Measurements from ENCODE around the gene C6orf89. TPM values are rescaled to one million over a fixed set of nuclear protein-coding genes. Genes with fewer than 3 reads are reported as not detected.

Gene C6orf89
- total and polyA plus RNA-seq, 2 of the 13 experiments (the other 11 are each of a cell fraction or from before 2014, with no cell fraction given) = 22.1 to 32.2 TPM

DNA sequence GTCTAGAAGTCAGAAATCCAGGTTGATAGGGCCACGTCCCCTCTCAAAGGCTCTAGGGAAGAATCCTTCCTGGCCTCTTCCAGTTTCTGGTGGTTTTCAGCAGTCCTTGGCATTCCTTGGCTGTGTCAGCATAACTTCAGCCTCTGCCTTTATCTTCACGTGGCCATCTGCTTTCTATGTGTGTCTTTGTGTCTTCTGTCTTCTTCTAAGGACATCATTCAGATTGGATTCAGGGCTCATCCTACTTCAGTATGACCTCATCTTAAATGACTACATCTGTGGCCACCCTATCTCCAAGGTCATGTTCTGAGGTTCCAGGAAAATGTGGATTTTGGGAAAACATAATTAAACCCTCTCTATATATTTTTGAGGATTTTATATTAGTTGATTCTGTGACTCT is 23.0 kb downstream of the C6orf89 start:
- in situ Hi-C loops (cut with HindIII; ENCODE audit: extremely low pct_ligation_motif_present, low pct_unique_long_range_greater_than_20kb) (no loop called here), intact Hi-C loops (cut with micrococcal nuclease; ENCODE audit: unreplicated experiment) (no loop called here)
- TF ChIP-seq ATF7 (IDR thresholded peaks at IDR 0.05) (peak; percentile 79), ATF7 (CRISPR knock-in tag; IDR thresholded peaks at IDR 0.05) (no peak), KAT7 (CRISPR knock-in tag; IDR thresholded peaks at IDR 0.05; ENCODE audit: borderline replicate concordance) (no peak)
- H2AFZ ChIP-seq (ENCODE audit: low read length) = no peak overlapping the region
- 84% methylated on average over 2 of the region's 2 CpGs for WGBS (ENCODE audit: low lambda C conversion rate)
- peaks cover 13 to 44% of the 10 kb centered on the region in 2 experiments for H3K36me3 ChIP-seq (replicated peaks in 1 of 2; ENCODE audit: control insufficient read depth in 1 of 2, insufficient read depth in 2 of 2, low read length in 2 of 2)
- H3K9me3 ChIP-seq (ENCODE audit: low read length) = no peaks in the 10 kb centered on the region
- no peak overlapping the region for H3K4me3 ChIP-seq (replicated peaks in 1 of 3; ENCODE audit: insufficient read depth in 1 of 3, low read depth in 2 of 3, low read length in 3 of 3)
- no peak for FAIRE-seq
- no peak overlapping the region for H3K27ac ChIP-seq (ENCODE audit: extremely low read length, insufficient read depth, low read length)
- CTCF ChIA-PET (ENCODE audit: low intra/inter-chr PET ratio, low total read pairs) = no interaction called here
- POLR2A ChIA-PET = no interaction called here
- H3K27me3 ChIP-seq (ENCODE audit: control insufficient read depth in 1 of 2, insufficient read depth in 2 of 2, low read length in 2 of 2) = no peaks in the 10 kb centered on the region
- ATAC-seq = no peak
- no peaks in the 10 kb centered on the region for H4K20me1 ChIP-seq (ENCODE audit: insufficient read depth, low read length)
- no peak for DNase-seq (ENCODE audit: low spot score)
- no peak overlapping the region for H3K9ac ChIP-seq (ENCODE audit: insufficient read depth, low read depth, low read length)
- H3K4me1 ChIP-seq (ENCODE audit: insufficient read depth, low read length) = peaks cover 3% of the 10 kb centered on the region
- no peak overlapping the region for H3K4me2 ChIP-seq (ENCODE audit: low read depth, low read length)
- no TSS peak for BruUV-seq (replicated peaks)
- no peaks in the 10 kb centered on the region for H3K79me2 ChIP-seq (ENCODE audit: insufficient read depth, low read length)

GRCh38 chr6:36912030-36912454 is 26.3 kb downstream of the C6orf89 start:
- H3K27ac ChIP-seq (ENCODE audit: extremely low read length, insufficient read depth, low read length) = no peak overlapping the region
- 86% methylated on average over 4 of the region's 4 CpGs for WGBS (ENCODE audit: low lambda C conversion rate)
- intact Hi-C loops (cut with micrococcal nuclease; ENCODE audit: unreplicated experiment) = no loop called here
- H2AFZ ChIP-seq (ENCODE audit: low read length) = no peak overlapping the region
- H3K4me2 ChIP-seq (ENCODE audit: low read depth, low read length) = no peak overlapping the region
- BruUV-seq (replicated peaks) = no TSS peak
- FAIRE-seq (no peak), ATAC-seq (no peak), DNase-seq (ENCODE audit: low spot score) (no peak)
- H3K79me2 ChIP-seq (ENCODE audit: insufficient read depth, low read length) = no peaks in the 10 kb centered on the region
- no peaks in the 10 kb centered on the region for H3K27me3 ChIP-seq (ENCODE audit: control insufficient read depth in 1 of 2, insufficient read depth in 2 of 2, low read length in 2 of 2)
- no peak overlapping the region for H3K4me3 ChIP-seq (replicated peaks in 1 of 3; ENCODE audit: insufficient read depth in 1 of 3, low read depth in 2 of 3, low read length in 3 of 3)
- H3K4me1 ChIP-seq (ENCODE audit: insufficient read depth, low read length) = peaks cover 14% of the 10 kb centered on the region
- no peaks in the 10 kb centered on the region for H3K9me3 ChIP-seq (ENCODE audit: low read length)
- H3K9ac ChIP-seq (ENCODE audit: insufficient read depth, low read depth, low read length) = no peak overlapping the region
- H3K36me3 ChIP-seq (replicated peaks in 1 of 2; ENCODE audit: control insufficient read depth in 1 of 2, insufficient read depth in 2 of 2, low read length in 2 of 2) = peaks cover 12 to 43% of the 10 kb centered on the region in 2 experiments; a peak in 4 of 5 replicates
- in situ Hi-C loops (cut with HindIII; ENCODE audit: extremely low pct_ligation_motif_present, low pct_unique_long_range_greater_than_20kb) = no loop called here
- H4K20me1 ChIP-seq (ENCODE audit: insufficient read depth, low read length) = no peaks in the 10 kb centered on the region
- ChIA-PET POLR2A (no interaction called here), CTCF (ENCODE audit: low intra/inter-chr PET ratio, low total read pairs) (no interaction called here)
- TF ChIP-seq BATF2 (CRISPR knock-in tag; IDR thresholded peaks at IDR 0.05) (no peak), ZNF44 (CRISPR knock-in tag; IDR thresholded peaks at IDR 0.05) (no peak), HNRNPL (IDR thresholded peaks at IDR 0.05; ENCODE audit: low read depth, low read length) (no peak), SETDB1 (CRISPR knock-in tag; IDR thresholded peaks at IDR 0.05; ENCODE audit: borderline replicate concordance) (no peak), CCDC6 (CRISPR knock-in tag; IDR thresholded peaks at IDR 0.05) (no peak), ZNF773 (CRISPR knock-in tag; IDR thresholded peaks at IDR 0.05; ENCODE audit: borderline replicate concordance) (no peak), ERF (CRISPR knock-in tag; IDR thresholded peaks at IDR 0.05) (no peak), FOXA1 (IDR thresholded peaks at IDR 0.05) (no peak), FOXA1 (CRISPR knock-in tag; IDR thresholded peaks at IDR 0.05) (no peak), TGIF2 (CRISPR knock-in tag; IDR thresholded peaks at IDR 0.05) (no peak)
- TF ChIP-seq, protein P1, sequence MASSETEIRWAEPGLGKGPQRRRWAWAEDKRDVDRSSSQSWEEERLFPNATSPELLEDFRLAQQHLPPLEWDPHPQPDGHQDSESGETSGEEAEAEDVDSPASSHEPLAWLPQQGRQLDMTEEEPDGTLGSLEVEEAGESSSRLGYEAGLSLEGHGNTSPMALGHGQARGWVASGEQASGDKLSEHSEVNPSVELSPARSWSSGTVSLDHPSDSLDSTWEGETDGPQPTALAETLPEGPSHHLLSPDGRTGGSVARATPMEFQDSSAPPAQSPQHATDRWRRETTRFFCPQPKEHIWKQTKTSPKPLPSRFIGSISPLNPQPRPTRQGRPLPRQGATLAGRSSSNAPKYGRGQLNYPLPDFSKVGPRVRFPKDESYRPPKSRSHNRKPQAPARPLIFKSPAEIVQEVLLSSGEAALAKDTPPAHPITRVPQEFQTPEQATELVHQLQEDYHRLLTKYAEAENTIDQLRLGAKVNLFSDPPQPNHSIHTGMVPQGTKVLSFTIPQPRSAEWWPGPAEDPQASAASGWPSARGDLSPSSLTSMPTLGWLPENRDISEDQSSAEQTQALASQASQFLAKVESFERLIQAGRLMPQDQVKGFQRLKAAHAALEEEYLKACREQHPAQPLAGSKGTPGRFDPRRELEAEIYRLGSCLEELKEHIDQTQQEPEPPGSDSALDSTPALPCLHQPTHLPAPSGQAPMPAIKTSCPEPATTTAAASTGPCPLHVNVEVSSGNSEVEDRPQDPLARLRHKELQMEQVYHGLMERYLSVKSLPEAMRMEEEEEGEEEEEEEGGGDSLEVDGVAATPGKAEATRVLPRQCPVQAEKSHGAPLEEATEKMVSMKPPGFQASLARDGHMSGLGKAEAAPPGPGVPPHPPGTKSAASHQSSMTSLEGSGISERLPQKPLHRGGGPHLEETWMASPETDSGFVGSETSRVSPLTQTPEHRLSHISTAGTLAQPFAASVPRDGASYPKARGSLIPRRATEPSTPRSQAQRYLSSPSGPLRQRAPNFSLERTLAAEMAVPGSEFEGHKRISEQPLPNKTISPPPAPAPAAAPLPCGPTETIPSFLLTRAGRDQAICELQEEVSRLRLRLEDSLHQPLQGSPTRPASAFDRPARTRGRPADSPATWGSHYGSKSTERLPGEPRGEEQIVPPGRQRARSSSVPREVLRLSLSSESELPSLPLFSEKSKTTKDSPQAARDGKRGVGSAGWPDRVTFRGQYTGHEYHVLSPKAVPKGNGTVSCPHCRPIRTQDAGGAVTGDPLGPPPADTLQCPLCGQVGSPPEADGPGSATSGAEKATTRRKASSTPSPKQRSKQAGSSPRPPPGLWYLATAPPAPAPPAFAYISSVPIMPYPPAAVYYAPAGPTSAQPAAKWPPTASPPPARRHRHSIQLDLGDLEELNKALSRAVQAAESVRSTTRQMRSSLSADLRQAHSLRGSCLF (CRISPR knock-in tag; IDR thresholded peaks at IDR 0.05; ENCODE audit: borderline replicate concordance) = no peak
- TF ChIP-seq, protein P2, sequence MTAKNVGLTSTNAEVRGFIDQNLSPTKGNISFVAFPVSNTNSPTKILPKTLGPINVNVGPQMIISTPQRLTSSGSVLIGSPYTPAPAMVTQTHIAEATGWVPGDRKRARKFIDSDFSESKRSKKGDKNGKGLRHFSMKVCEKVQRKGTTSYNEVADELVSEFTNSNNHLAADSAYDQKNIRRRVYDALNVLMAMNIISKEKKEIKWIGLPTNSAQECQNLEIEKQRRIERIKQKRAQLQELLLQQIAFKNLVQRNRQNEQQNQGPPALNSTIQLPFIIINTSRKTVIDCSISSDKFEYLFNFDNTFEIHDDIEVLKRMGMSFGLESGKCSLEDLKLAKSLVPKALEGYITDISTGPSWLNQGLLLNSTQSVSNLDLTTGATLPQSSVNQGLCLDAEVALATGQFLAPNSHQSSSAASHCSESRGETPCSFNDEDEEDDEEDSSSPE (CRISPR knock-in tag; IDR thresholded peaks at IDR 0.05) = no peak

Measured in HepG2 (cell line).